ENCODE measurements around the gene ADGRB3. TPM values are rescaled to one million over a fixed set of nuclear protein-coding genes. Genes with fewer than 3 reads are reported as not detected.
"Not testable (repeated sequence)": the region's sequence is repeated elsewhere in the genome, so short reads cannot be mapped to it uniquely, and the experiment has no call there.

ADGRB3 gene
- total RNA-seq, 1 experiment from 2014 or later = 7.7 TPM

- Histone ChIP-seq H3K4me3 (ENCODE audit: low read depth, low read length, poor library complexity, severe bottlenecking) (no peak overlapping the region), H3K4me1 (ENCODE audit: insufficient read depth, low read length, poor library complexity, severe bottlenecking) (no peaks in the 10 kb centered on the region), H3K27ac (ENCODE audit: low read depth, low read length, poor library complexity, severe bottlenecking) (no peak overlapping the region), H3K27me3 (replicated peaks; ENCODE audit: insufficient read depth, low read depth, low read length, poor library complexity) (no peaks in the 10 kb centered on the region), H3K9me3 (ENCODE audit: low read depth, low read length, poor library complexity, severe bottlenecking) (no peaks in the 10 kb centered on the region), H3K36me3 (ENCODE audit: insufficient read depth, low read length, poor library complexity, severe bottlenecking) (no peaks in the 10 kb centered on the region)
- ChIA-PET POLR2A (ENCODE audit: low non-redundant PET) (no interaction called here), CTCF (no interaction called here)
- intact Hi-C loops (cut with micrococcal nuclease; ENCODE audit: unreplicated experiment) = no loop called here
- no peak for TF ChIP-seq CTCF (conservative IDR thresholded peaks at IDR 0.05; ENCODE audit: low read depth, low read length)
- DNase-seq (ENCODE audit: low spot score) = no peak
- BruUV-seq (replicated peaks) = no TSS peak
These were observed 266.0 kb downstream of the ADGRB3 start for GRCh38 chr6:68901044-68901443.

- no TSS peak for BruUV-seq (replicated peaks)
- ChIA-PET POLR2A (ENCODE audit: low non-redundant PET) (no interaction called here), CTCF (no interaction called here)
- Histone ChIP-seq H3K27ac (ENCODE audit: low read depth, low read length, poor library complexity, severe bottlenecking) (no peak overlapping the region), H3K9me3 (ENCODE audit: low read depth, low read length, poor library complexity, severe bottlenecking) (peaks cover 3% of the 10 kb centered on the region), H3K4me3 (ENCODE audit: low read depth, low read length, poor library complexity, severe bottlenecking) (no peak overlapping the region), H3K36me3 (ENCODE audit: insufficient read depth, low read length, poor library complexity, severe bottlenecking) (no peaks in the 10 kb centered on the region), H3K27me3 (replicated peaks; ENCODE audit: insufficient read depth, low read depth, low read length, poor library complexity) (no peaks in the 10 kb centered on the region), H3K4me1 (ENCODE audit: insufficient read depth, low read length, poor library complexity, severe bottlenecking) (no peaks in the 10 kb centered on the region)
- TF ChIP-seq EZH2 (IDR thresholded peaks at IDR 0.05; ENCODE audit: borderline replicate concordance, low read depth, low read length, poor library complexity, severe bottlenecking) (no peak), CTCF (conservative IDR thresholded peaks at IDR 0.05; ENCODE audit: low read depth, low read length) (no peak)
- intact Hi-C loops (cut with micrococcal nuclease; ENCODE audit: unreplicated experiment) = no loop called here
- DNase-seq (ENCODE audit: low spot score) = no peak
These were observed 276.3 kb downstream of the ADGRB3 start for GRCh38 chr6:68911334-68911733.

- Histone ChIP-seq H3K4me3 (ENCODE audit: low read depth, low read length, poor library complexity, severe bottlenecking) (no peak overlapping the region), H3K9me3 (ENCODE audit: low read depth, low read length, poor library complexity, severe bottlenecking) (peaks cover 3% of the 10 kb centered on the region), H3K27me3 (replicated peaks; ENCODE audit: insufficient read depth, low read depth, low read length, poor library complexity) (no peaks in the 10 kb centered on the region), H3K4me1 (ENCODE audit: insufficient read depth, low read length, poor library complexity, severe bottlenecking) (no peaks in the 10 kb centered on the region), H3K27ac (ENCODE audit: low read depth, low read length, poor library complexity, severe bottlenecking) (no peak overlapping the region), H3K36me3 (ENCODE audit: insufficient read depth, low read length, poor library complexity, severe bottlenecking) (no peaks in the 10 kb centered on the region)
- DNase-seq (ENCODE audit: low spot score) = no peak
- no peak for TF ChIP-seq CTCF (conservative IDR thresholded peaks at IDR 0.05; ENCODE audit: low read depth, low read length)
- no peak for TF ChIP-seq EZH2 (IDR thresholded peaks at IDR 0.05; ENCODE audit: borderline replicate concordance, low read depth, low read length, poor library complexity, severe bottlenecking)
- intact Hi-C loops (cut with micrococcal nuclease; ENCODE audit: unreplicated experiment) = no loop called here
- BruUV-seq (replicated peaks) = no TSS peak
- POLR2A ChIA-PET (ENCODE audit: low non-redundant PET) = no interaction called here
- CTCF ChIA-PET = no interaction called here
These were observed 276.7 kb downstream of the ADGRB3 start for GRCh38 chr6:68911811-68912210.

- H3K27ac ChIP-seq (ENCODE audit: low read depth, low read length, poor library complexity, severe bottlenecking); H3K36me3 ChIP-seq (ENCODE audit: insufficient read depth, low read length, poor library complexity, severe bottlenecking); DNase-seq (ENCODE audit: low spot score); H3K4me3 ChIP-seq (ENCODE audit: low read depth, low read length, poor library complexity, severe bottlenecking); BruUV-seq (replicated peaks); H3K9me3 ChIP-seq (ENCODE audit: low read depth, low read length, poor library complexity, severe bottlenecking); intact Hi-C loops (cut with micrococcal nuclease; ENCODE audit: unreplicated experiment); H3K4me1 ChIP-seq (ENCODE audit: insufficient read depth, low read length, poor library complexity, severe bottlenecking); H3K27me3 ChIP-seq (replicated peaks; ENCODE audit: insufficient read depth, low read depth, low read length, poor library complexity); POLR2A ChIA-PET (ENCODE audit: low non-redundant PET); CTCF ChIA-PET: not testable (repeated sequence)
These were observed 277.7 kb downstream of the ADGRB3 start for GRCh38 chr6:68912805-68913204.

Measured in A673 (cell line).